Activated naive CD4-positive, alpha-beta T cell (primary cell): ENCODE data around the gene CALML6.

ENCODE experiments used
- DNase-seq, 4 experiments: peaks; one replicate each; lab custom pipeline; 2025; lab: John Stamatoyannopoulos, UW

Gene CALML6

DNA sequence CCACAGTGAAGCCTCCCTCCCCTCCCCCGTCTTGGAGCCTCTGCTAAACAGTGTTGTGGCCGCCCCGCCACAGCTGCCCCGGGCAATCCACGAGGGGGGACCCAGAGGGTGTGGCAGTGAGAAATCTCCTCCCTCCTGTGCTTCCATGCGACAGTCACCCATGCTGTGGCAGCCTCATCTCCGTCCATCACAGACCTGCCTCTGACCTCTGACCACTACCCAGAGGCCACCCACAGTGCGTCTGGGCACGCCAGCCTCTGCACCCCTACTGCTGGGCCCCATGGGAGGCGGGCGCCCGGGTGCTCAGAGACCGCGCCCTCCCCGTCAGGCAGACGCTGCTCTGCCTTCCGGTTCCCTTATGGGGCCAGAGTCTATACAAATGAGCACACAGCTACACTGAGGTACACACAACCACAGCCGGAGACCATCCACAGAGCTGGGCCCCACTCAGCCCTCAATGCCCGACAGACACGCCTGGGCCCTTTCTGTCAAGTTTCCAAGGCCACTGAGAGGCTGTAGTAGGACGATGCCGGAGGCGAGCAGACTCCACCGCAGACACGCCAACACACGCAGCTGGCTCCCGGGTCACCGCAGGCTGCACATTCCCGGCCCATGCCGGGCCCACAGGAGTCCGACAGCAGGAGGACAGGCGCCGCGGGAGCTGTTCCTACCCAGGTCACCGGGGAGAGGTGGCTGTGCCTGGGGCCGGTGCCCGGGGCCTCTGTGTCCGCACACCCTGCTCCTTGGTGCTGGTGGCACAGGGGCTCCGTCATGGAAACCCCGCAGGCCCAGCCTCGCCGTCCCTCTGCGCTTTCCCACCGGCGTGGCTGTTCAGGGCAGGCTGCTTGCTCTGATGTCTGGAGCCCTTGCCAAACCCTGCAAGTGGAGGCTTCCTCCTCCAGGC lies 27.9 kb downstream of the CALML6 start:
- DNase-seq, result no peak

DNA sequence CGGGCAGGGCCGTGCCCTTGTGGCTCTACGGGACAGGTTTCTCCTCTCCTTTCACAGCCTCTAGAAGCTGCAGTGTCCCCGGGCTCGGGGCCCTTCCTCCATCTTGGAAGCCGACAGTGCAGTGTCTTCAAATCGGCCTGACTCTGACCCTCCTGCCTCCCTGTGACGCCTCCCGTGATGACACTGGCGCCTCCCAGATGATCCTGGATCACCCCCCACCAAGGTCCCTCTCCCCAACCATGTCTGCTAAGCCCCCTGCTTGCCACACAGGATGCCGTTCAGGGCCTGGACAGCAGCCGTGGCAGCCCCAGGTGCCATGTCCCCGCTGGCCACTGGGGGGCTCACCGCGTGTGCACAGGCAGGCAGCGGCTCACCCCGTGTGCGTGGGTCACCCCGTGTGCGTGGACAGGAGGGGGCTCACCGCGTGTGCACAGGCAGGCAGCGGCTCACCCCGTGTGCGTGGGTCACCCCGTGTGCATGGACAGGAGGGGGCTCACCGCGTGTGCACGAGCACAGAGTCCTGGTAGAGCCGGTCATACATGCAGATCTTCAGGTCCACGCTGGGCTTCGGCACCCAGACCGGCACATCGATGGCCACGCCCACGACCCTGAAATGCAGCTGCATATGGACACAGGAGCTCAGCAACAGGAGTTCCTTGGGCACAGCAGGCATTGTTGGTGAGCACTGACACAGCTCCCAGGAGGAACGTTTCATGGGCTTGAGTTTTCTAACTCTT lies 28.9 kb downstream of the CALML6 start:
- DNase-seq, result peak in 3 of 4 experiments; percentile 20 to 66 (median 55)

DNA sequence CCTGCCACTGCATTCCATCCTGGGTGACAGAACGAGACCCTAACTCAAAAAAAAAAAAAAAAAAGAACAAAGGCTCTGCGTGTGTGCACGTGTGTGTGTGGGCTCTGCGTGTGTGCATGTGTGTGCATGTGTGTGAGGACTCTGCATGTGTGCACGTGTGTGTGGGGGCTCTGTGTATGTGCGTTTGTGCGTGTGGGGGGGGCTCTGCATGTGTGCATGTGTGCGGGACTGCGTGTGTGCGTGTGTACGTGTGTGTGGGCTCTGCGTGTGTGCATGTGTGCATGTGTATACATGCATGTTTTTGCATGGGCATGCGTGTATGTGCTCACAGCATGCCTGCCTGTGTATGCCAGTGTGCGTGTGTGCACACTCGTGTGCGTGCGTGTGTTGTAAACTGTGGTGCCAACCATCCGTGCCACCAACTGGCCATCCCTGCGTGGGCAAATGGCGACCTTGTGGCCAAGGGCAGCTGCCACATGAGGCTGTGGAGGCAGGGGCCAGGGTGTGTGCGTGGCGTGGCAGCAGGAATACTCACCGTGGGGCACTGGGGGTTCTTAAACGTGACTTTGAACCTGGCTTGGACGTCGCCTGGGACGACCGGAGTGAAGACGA lies 30.8 kb downstream of the CALML6 start:
- no peak for DNase-seq

DNA sequence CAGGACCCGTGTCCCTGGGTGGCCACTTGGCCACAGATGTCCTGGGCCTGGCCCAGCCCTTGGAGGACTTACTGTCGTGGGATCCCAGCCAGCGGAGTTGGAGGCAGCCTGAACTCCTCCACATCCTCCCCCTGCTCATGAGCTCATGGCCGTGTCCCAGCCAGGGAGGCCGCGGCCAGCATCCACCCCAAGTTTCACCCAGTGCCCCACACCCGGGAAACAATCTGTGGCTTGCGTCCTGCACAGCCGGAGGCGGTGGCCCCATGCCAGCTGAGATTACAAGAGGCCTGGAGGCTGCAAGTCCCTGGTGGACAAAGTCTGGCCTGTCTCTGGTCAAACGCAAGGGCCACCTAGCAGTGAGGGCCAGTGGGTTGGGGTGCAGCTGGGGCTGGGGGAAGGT lies 31.5 kb downstream of the CALML6 start:
- DNase-seq, result no peak

DNA sequence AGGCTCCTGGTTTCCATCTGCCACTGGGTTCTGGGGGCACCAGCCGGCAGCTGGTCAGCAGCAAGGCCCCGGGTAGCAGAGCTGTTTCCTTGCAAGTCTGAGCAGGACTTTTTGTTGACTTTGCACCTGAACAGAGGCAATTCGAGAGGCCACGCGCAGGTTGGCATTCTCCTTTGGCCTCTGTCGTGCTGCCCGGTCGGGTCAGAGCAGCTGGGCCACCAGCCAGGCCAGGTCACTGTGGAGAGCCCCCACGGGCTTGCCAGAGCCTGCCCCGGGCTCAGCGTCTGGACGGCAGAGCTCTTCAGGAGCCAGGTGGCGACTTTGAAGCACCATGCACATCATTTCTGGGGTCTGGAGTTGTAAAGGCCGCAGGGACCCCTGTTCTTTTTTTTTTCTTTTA lies 32.4 kb downstream of the CALML6 start:
- no peak for DNase-seq

DNA sequence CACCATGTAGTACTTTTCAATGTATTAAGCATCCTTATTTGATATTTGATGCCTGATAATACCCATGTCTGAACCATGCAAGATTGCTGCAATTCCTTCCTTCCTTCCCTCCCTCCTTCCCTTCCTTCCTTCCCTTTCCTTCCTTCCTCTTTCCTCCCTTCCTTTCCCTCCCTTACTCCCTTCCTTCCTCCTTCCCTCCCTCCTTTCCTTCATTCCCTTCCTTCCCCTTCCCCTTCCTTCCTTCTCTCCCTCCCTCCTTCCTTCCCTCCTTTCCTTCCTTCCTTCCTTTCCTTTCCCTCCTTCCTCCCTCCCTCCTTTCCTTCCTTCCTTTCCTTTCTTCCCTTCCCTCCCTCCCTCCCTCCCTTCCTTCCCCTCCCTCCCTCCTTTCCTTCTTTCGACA lies 33.7 kb downstream of the CALML6 start:
- DNase-seq, result no peak

DNA sequence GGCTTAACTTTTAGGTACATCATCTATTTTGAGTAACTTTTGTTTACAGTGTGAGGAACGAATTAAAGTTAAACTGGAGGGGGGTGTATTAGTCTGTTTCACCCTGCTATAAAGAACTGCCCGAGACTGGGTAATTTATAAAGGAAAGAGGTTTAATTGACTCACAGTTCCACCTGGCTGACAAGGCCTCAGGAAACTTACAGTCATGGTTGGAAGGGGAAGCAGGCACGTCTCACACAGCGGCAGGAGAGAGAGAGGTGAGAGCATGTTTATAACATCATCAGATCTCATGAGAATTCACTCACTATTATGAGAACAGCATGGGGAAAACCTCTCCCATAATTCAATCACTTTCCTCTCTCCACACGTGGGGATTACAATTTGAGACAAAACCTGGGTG lies 35.9 kb downstream of the CALML6 start:
- no peak for DNase-seq

DNA sequence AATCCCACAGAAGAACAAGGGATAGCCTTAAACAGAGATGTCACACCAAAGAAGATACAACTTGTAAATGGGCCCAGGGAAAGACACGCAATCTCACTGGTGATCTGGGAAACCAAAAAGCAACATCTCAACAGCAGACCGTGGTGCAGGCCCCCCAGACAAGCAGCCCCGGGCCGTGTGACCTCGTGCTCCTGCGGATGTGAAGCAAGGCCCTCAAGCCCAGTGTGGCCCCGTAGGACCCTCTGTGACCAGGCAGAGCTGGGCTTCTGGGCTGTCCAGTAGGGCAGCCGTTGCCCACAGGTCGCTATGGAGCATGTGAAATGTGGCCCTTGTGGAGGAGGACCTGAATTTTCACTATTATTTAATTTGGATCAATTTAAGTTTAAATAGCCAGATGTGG lies 39.0 kb downstream of the CALML6 start:
- no peak for DNase-seq

DNA sequence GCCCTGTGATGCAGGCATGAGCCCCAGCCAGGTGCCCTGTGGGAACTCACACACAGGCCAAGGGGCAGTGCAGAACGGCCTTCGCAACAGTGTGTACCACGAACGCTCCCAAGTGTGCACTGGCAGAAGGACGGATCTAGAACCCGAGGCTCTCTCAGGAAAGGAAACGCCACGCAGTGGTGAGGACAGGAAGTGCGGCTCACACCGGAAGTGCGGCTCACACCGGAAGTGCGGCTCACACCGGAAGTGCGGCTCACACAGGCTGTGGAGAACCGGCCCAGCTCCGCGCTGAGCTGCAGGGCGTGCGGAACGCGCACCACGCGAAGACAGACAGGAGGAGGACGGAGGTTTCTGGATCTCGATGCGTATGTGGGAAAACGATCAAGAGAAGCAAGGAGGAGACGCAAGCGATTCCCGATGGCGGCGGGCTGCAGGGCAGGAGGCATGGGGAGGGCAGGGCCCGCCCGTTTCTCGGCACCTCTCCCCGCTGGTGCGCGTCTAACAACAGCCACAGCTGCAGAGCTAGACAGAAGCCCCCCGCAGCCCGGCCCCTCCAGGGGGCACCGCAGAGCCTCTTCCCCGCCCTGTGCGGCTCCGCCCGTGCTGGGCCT lies 39.9 kb downstream of the CALML6 start:
- no peak for DNase-seq

DNA sequence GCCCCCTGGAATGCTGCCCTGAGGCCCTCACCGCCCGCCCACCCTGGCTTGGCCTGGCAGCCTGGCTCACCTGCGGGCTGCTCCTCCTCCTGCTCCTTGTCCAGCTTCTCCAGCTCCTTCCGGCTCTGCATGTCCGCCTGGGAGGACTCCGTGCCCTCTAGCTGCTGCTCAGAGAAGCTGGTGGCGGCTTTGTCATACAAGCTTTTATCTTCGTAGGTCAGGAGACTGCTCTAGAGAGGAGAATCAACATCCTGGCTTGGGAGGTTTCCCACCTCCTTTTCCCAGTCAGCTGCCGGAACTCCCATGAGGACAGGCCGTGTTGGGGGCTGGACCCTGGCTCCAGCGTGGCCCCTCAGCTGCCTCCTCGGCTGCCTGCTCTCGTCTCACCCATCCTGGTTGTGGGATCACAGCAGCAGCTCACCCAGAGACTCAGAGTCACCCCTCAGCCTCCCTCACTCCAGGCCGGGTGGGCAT lies 40.6 kb downstream of the CALML6 start:
- DNase-seq, result no peak

DNA sequence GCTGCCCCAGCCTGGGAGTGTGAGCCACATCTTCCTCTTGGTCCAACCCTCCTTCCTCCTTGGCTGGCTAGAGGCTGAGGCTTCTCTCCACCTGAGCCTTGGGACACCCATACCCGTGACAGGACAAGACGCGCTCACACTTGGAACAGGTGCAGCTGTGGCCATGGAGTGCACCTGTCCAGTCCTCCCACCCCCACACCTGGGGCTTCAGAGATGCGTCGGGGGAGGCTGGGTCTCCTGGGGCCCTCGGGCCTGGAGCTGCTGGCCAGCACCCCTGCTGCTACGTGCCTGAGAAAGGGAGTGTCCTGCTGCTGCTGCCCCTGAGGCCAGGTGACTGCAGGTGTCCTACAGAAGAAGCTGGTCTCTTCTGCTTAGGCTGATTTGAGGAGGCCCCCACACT lies 41.0 kb downstream of the CALML6 start:
- DNase-seq, result no peak

DNA sequence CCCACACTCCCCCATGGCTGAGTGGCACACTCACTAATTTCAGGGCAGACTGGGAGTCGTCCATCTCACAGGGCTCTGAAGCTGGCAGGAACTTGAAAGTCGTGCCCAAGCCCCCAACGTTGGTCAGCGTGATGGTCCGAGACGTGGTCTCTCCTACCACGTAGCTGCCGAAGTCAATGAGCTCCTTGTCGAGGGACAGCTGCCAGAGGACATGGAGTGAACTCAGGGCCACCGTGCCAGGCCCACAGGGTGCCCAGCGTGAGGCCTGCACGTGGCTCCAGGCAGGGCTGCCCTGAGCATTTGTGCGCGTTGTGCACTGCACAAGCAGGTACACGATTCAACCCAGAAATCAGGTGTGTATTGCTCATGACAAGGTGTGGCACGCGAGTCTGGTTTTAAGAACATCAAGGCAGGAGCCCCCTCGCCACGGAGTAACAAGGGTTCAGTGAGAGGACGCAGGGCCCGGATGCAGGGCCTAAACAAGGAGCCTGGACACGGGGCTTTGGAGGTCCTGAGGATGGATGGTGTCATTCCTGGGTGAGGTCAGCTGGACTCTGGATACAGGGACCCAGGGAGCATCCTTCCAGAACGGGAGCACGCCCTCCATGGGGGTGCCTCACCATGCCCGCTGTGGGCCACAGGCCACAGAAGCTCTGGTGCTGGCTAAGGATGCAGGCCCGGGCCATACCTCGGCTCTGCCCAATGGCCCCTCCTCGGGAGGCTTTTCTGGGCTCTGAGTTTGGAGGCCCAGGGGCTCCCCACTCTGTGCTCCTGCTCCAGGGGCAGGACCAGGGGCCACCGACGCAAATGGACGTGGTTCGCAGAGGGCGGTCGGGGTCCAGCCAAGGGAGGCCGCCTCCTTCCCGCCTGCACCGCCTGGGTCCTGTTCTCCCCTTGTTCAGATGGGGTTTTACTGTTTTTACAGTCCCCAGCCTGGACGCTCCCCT lies 41.8 kb downstream of the CALML6 start:
- DNase-seq, result no peak

DNA sequence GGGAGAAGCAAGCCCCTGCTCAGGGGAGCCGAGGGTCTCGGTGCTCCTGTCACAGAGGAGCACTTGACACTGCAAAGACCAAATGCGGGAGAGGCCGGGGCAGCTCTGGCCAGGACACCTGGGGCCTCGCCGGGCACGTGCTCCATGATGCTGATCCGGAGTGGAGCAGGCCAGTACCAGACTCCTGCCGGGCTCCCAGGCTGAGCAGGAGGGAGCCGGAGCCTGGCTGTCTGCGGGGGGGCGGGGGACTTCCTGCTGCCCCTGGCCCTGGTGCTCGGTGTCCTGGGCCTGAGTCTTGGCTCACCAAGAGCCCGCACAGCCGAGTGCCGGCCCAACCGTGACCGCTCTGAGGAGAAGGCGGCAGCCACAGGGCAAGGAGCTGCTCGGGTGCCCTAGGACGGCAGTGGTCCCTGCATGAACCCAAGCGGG lies 42.5 kb downstream of the CALML6 start:
- DNase-seq, result no peak

DNA sequence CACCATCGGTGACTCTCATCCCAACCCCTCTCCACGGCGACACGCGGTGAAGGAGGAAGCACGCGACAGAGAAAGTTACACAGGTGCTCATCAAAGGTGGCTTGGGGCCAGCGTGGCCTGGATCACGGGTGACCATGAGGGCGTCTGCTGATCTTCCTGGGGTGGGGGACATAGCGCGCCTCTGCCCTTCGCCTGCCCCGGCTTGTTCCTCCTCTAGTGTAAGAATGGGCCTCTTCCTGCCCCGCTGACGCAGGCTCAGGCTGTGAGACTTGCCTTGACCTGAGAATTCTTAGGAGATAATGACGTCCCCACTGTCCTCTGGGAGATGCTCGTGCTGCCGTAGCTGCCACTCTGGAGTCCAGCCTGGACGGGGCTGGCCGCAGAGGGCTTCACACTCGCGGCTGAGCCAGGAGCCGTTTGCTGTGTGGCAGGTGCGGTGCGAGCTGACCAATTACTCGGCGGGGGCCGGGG lies 43.0 kb downstream of the CALML6 start:
- DNase-seq, result no peak

DNA sequence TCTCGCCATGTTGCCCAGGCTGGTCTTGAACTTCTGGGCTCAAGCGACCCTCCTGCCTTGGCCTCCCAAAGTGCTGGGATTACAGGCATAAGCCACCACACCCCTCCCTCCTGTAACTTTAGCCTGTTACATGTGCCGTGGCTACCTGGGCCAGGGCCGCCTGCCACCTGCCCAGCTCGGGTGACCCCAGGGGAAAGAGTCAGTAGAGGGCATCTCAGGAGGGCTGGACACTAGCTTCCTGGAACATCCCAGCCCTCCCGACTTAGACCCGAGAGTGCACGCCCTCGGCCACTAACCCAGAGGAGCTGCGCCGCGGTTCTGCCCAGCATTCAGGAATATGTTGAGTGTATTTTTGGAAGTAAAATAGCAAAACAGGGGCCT lies 44.4 kb downstream of the CALML6 start:
- DNase-seq, result no peak

DNA sequence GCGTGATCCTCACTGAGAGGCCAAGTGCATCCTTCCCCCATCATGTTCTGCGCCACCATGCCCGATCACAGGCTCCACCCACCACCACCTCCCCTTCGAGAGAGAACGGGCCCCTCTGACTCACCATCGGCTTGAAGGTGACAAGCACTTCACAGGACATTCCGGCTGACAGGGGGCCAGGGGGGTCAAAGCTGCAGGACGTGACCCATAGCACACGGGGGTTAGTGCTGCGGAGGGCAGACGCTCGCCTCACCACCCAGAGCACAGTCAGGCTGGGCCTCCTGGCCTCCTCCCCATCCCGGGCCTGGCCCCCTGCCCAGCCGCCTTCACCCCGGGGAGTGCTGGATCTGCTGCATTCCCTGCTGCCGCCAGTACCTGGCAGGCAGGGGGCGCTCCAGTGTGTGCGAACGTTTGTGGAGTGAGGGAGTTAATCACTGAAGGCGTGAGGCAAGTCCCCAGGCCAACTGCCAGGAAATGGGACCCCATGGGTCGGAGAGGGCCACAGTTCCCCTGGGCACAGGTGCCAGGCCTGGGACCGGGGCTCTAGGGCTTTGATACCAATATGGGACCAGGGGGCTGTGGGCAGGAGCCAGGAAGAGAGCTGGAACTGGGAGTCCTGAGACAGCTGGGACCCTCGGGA lies 44.9 kb downstream of the CALML6 start:
- peak; percentile 22 to 61 (median 42) for DNase-seq

DNA sequence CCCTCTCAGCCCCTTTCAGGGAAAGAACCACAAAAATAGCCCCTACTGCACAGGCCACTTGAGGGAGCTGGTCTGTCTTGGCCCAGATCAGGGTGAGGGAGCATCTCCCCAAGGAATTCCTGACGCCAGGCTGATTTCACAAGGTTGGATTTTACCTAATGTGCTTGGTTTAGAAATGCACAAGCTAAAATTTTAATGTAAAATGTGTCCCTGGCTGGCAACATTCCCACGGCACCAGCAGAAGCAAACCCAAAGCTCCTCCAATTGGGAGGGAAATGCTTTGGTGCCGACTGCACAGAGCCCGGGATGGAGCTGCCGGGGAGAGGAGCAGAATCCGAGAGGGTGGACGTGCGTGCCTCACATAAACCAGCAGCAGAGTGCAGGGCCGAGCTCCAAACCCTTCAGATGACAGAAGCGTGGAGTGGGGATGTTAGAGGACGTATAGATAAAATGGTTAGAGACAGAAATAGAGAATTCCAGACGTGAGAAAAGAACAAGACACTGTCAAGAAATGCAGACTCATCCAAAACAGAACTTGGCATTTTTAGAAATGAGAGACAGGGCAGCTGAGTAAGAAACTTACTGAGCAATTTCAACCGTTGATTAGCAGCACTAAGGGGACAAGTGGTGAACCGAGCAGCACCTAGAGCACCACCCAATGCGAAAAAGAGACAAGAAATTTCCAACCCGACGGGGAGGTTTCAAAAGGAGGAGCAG lies 45.6 kb downstream of the CALML6 start:
- DNase-seq, result no peak

DNA sequence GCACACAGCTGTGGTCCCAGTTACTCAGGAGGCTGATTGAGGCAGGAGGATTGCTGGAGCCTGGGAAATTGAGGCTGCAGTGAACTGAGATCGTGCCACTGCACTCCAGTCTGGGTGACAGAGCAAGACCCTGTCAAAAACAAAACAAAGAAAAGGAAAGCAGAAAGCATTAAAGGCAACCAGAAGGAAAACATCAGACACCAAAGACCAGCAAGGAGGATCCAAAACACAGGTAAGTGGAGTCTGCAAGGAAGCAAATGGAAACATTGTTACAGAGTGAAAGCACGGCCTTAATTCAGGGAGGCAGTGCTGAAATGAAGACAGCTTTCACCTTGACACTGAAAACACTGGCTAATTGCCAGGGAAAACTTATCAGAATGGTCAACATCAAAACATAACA lies 47.7 kb downstream of the CALML6 start:
- DNase-seq, result no peak

DNA sequence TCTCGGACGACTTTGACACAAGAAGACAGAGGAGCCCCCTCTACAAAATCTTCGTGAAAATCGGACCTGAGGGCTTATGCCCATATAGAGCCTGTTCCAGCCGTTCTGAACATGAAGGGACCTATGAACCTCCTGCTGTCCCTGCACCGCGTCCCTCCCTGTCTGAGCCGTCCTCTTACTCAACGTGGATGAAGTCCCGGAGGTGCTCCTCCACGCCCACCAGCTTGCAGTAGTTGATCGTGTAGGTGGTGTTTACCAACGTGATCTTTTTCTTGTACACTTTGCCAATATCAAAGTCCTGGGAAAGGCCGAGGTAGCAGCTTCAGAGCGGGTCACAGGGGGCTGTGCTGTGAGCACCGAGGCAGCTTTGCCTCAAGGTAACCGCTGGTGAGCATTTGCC lies 48.5 kb downstream of the CALML6 start:
- no peak for DNase-seq

DNA sequence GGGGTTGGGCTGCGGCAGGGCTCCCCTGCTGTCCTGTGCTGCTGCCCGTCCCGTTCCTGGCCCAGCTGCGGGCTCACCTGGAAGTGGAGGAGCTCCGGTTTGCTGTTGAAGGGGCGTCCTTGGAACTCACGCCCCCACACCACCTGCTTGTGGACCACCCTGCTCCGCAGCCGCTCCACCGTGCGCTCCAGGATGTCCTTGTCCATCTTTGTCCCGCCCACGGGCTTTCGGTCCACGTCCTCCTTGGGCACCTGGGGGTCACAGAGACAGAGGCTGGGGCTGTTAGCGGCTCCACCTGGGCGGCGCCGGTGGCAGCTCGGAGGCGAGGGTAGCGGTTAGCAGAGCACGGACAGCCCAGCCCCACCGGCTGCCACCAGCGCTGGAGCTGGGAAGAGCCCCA lies 49.8 kb downstream of the CALML6 start:
- DNase-seq, result no peak
